ENCODE results near the gene CEP104. TPM values are rescaled to one million over a fixed set of nuclear protein-coding genes. Genes with fewer than 3 reads are reported as not detected.

The CEP104 gene
- total and polyA plus RNA-seq, 9 of the 15 experiments (the other 6 are each of a cell fraction or from before 2014, with no cell fraction given): 11.2 to 63.4 (median 42.6) TPM

DNA sequence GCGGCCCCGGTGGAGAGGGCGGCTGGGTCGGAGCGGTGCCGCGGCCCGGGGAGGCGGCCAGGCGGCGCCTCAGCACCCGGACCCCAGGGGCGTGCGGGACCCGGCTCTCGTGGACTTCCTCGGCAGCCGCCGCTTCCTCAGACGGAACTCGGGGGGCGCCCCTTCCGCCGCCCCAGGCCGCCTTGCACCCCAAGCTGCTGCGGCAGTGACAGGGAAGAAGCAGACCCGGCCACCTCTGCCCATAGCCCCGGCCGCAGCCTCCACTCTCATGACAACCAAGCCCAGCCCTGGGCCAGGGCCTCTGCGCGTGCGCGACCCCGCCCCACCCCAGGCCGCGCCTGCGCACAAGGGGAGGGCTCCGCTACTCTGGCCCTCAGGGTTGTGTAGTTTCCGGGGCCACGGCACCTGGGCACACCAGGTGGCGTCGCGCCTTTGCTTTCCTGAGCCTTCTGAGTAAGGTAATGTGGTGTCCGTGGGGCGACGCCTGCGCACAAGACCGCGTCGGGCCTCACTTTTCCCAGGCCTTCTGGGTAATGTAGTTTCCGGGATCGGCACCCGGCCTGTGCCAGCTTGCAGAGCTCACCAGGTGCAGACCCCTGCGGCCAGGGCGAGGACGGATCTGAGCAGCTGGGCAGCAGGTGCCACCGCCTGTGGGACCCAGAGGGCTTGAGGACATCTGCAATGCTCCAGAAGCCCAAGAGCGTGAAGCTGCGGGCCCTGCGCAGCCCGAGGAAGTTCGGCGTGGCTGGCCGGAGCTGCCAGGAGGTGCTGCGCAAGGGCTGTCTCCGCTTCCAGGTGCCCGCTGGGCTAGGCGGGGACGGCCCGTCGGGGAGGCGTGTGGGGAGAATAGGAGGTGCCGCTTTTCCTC is at the start of gene CEP104, which contains the start of gene DFFB (continued):
- TF ChIP-seq, protein P1, sequence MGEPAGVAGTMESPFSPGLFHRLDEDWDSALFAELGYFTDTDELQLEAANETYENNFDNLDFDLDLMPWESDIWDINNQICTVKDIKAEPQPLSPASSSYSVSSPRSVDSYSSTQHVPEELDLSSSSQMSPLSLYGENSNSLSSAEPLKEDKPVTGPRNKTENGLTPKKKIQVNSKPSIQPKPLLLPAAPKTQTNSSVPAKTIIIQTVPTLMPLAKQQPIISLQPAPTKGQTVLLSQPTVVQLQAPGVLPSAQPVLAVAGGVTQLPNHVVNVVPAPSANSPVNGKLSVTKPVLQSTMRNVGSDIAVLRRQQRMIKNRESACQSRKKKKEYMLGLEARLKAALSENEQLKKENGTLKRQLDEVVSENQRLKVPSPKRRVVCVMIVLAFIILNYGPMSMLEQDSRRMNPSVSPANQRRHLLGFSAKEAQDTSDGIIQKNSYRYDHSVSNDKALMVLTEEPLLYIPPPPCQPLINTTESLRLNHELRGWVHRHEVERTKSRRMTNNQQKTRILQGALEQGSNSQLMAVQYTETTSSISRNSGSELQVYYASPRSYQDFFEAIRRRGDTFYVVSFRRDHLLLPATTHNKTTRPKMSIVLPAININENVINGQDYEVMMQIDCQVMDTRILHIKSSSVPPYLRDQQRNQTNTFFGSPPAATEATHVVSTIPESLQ (CRISPR knock-in tag; IDR thresholded peaks at IDR 0.05): peak; percentile 84; the same call in 1 of the 2 replicates
- TF ChIP-seq XRCC5 (IDR thresholded peaks at IDR 0.05; ENCODE audit: low read depth, low read length) (peak; percentile 33; the same call in 1 of the 2 replicates), ADNP (tag; IDR thresholded peaks at IDR 0.05) (no peak), NONO (IDR thresholded peaks at IDR 0.05; ENCODE audit: low read depth in 2 of 2, low read length in 1 of 2) (peak in 1 of 2 experiments; percentile 54; a peak in 1 of 4 replicates), GABPB1 (CRISPR knock-in tag; IDR thresholded peaks at IDR 0.05) (peak; percentile 85; the same call in 1 of the 2 replicates), NUFIP1 (IDR thresholded peaks at IDR 0.05; ENCODE audit: partially characterized antibody) (no peak), L3MBTL2 (IDR thresholded peaks at IDR 0.05) (peak; percentile 98), ZNF584 (CRISPR knock-in tag; IDR thresholded peaks at IDR 0.05; ENCODE audit: low read depth) (no peak), RFX1 (IDR thresholded peaks at IDR 0.05) (peak; percentile 74), ZNF668 (CRISPR knock-in tag; IDR thresholded peaks at IDR 0.05) (no peak), RNF2 (IDR thresholded peaks at IDR 0.05) (peak; percentile 62; the same call in 1 of the 2 replicates), ZBTB8A (IDR thresholded peaks at IDR 0.05; ENCODE audit: partially characterized antibody) (no peak), PURB (CRISPR knock-in tag; IDR thresholded peaks at IDR 0.05; ENCODE audit: low read depth) (no peak), ZNF217 (CRISPR knock-in tag; IDR thresholded peaks at IDR 0.05) (no peak), MXI1 (IDR thresholded peaks at IDR 0.05; ENCODE audit: low read depth, low read length) (no peak), NCOA6 (IDR thresholded peaks at IDR 0.05) (no peak), NFATC3 (IDR thresholded peaks at IDR 0.05) (no peak), BRD9 (IDR thresholded peaks at IDR 0.05; ENCODE audit: low read depth, partially characterized antibody) (no peak), RBM39 (optimal IDR thresholded peaks at IDR 0.05; ENCODE audit: low read depth, low read length) (no peak), MYC (IDR thresholded peaks at IDR 0.05; ENCODE audit: low read depth, low read length) (peak; percentile 83), MYC (CRISPR knock-in tag; IDR thresholded peaks at IDR 0.05; ENCODE audit: borderline replicate concordance, low read depth) (peak; percentile 66; the same call in 1 of the 2 replicates), NFE2 (IDR thresholded peaks at IDR 0.05; ENCODE audit: low read depth) (no peak), SLC30A9 (CRISPR knock-in tag; IDR thresholded peaks at IDR 0.05) (no peak), RBM34 (IDR thresholded peaks at IDR 0.05; ENCODE audit: borderline replicate concordance, insufficient read depth, low read length) (no peak), ZNF41 (CRISPR knock-in tag; conservative IDR thresholded peaks at IDR 0.05) (no peak), KDM4B (IDR thresholded peaks at IDR 0.05; ENCODE audit: borderline replicate concordance in 2 of 2, low read depth in 1 of 2) (no peak), TAL1 (IDR thresholded peaks at IDR 0.05) (no peak), E2F3 (CRISPR knock-in tag; IDR thresholded peaks at IDR 0.05) (peak; percentile 35; the same call in 1 of the 2 replicates)
- TF ChIP-seq, protein P2, sequence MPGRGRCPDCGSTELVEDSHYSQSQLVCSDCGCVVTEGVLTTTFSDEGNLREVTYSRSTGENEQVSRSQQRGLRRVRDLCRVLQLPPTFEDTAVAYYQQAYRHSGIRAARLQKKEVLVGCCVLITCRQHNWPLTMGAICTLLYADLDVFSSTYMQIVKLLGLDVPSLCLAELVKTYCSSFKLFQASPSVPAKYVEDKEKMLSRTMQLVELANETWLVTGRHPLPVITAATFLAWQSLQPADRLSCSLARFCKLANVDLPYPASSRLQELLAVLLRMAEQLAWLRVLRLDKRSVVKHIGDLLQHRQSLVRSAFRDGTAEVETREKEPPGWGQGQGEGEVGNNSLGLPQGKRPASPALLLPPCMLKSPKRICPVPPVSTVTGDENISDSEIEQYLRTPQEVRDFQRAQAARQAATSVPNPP (IDR thresholded peaks at IDR 0.05; ENCODE audit: borderline replicate concordance, insufficient read depth, insufficient read length): no peak
